HFF-Myc (cell line): ENCODE results near the gene LRIG1.

Experiments used
- DNase-seq: peaks from one replicate; pipeline ENCODE4 v3.0.0-alpha.2; 2011; ENCODE audit warnings: low read depth; ENCODE audit errors: extremely low read depth
- H3K4me3 ChIP-seq: replicated peaks from 2 replicates; pipeline ENCODE4 v1.5.1; 2011; ENCODE audit warnings: low read depth, mild to moderate bottlenecking, control low read depth, low read length
- CTCF ChIP-seq: IDR thresholded peaks from 2 replicates; pipeline ENCODE4 v1.5.1; 2012; ENCODE audit warnings: mild to moderate bottlenecking, low read depth, low read length, control low read depth; ENCODE audit errors: missing control alignments

LRIG1 gene

DNA sequence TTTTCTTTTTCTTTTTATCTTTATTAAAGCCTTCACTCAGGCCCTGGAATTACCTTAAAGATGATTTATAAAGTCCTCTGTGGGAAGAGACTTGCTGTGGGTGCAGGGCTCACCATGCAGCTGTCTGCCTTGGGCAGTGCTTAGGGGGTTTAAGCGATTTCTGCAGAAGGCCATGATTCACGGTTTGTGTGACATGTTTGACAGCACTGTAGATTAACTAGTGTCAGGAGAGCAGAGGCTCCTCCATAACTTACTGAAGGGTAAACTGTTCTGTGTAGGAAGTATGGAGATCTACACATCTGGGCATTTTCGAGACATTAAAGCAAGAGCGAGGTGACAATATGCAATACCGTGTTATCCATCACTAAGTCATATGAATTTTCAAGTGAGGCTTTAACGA lies 137.7 kb downstream of the LRIG1 start:
- no peak for TF ChIP-seq CTCF
- H3K4me3 ChIP-seq, result no peak overlapping the region
- DNase-seq, result no peak

DNA sequence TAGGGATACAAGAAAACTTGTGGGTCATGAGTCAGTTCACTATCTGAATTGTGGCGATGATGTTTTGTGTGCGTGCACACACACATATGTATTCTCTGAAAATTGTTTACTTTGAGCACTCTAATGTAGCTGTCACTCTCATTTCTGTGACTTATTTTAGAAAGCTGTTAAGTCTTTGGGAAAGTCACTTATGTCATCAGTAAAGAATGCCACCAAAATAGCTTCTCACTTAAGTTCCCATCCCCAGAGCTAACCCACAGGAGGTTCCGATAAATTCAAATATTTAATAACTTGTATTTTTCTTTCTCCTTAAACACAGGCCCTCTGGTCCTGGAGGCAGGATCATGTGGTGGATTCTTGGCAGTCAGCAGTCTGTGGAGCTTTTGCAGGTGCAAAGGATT lies 138.3 kb downstream of the LRIG1 start:
- no peak overlapping the region for H3K4me3 ChIP-seq
- TF ChIP-seq CTCF, result no peak
- DNase-seq, result no peak

GRCh38 chr3:66361356-66361755 lies 139.5 kb downstream of the LRIG1 start:
- no peak for TF ChIP-seq CTCF

GRCh38 chr3:66355997-66356396 lies 144.8 kb downstream of the LRIG1 start:
- H3K4me3 ChIP-seq, result no peak overlapping the region
- no peak for DNase-seq
- no peak for TF ChIP-seq CTCF

More at GRCh38 chr3:66361356-66361755, 139.5 kb downstream of the LRIG1 start:
- DNase-seq, result no peak
- no peak overlapping the region for H3K4me3 ChIP-seq

- DNase-seq, result no peak
- no peak overlapping the region for H3K4me3 ChIP-seq
- TF ChIP-seq CTCF, result no peak
Observed at GRCh38 chr3:66355394-66355793, 145.4 kb downstream of the LRIG1 start.

DNA sequence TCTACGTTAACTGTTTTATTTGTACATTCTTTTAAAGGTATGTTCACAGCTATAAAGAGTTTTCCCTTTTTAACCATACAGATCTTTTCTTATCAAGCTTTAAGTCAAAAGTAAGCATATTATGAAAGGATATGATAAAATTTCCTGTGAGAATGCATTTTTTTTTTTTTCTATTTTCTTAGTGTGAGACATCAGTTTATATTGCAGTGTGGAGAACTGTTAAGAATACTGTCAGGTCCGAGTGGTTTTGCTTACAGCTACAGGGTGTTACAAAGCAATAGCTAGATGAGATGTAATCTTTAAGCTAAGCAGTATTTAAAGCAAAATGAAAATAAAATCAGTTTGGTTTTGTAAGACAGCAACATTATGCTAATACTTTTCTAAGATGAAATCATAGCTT lies 146.8 kb downstream of the LRIG1 start:
- H3K4me3 ChIP-seq, result no peak overlapping the region
- DNase-seq, result no peak
- no peak for TF ChIP-seq CTCF

DNA sequence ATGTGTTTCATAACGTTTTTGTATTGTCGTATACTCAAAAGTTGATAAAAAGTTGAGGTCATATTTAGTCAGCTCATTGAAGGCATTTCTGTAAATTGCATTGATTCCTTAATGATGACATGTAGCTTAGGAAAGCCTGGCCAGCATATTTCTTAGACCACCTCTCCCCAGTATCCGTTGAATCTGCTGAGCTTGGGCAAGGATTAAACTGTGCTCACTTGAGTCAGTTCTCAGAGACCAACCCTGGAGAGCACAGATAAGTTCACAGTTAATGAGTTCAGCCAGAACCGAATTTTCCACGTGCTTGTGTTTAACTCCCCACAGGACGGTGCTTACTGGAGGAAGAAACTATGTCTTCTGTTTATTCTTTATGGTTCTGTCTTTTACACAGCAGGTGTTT lies 147.3 kb downstream of the LRIG1 start:
- H3K4me3 ChIP-seq, result no peak overlapping the region
- no peak for DNase-seq
- TF ChIP-seq CTCF, result no peak
